ENCODE measurements around the gene LANCL2.

DNA sequence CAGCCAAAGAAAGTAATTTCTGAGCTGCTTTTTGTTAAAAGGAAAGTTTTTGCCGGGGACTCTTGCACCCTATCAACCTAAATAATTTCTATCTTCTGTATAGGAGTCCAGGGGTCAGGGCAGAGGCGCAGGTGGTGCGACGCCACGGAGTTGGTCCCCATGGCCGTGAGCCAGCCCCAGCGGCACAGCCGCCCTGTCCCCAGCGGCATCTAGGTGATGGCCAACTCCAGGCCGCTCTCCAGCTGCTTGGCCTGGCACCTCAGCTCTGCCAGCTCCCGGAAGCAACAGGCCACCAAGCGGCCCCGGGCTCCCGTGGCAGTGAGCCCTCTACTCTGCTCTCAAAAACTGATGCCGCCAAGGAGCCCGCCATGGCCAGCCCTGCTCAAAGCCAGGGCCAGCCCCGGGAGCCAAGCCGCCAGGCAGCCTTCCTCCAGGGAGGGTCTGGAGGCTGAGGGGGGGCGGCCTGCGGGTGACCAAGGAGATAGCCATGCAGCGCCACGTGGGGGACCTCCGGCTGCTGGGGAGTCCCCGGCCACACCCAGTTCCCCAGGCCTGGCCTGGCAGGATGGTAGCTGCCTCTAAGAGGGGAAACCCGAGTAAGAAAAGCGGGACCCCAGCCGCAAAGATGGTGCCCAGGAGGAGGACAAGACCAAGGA is 22.8 kb upstream of the LANCL2 start:
- TF ChIP-seq, protein P1, sequence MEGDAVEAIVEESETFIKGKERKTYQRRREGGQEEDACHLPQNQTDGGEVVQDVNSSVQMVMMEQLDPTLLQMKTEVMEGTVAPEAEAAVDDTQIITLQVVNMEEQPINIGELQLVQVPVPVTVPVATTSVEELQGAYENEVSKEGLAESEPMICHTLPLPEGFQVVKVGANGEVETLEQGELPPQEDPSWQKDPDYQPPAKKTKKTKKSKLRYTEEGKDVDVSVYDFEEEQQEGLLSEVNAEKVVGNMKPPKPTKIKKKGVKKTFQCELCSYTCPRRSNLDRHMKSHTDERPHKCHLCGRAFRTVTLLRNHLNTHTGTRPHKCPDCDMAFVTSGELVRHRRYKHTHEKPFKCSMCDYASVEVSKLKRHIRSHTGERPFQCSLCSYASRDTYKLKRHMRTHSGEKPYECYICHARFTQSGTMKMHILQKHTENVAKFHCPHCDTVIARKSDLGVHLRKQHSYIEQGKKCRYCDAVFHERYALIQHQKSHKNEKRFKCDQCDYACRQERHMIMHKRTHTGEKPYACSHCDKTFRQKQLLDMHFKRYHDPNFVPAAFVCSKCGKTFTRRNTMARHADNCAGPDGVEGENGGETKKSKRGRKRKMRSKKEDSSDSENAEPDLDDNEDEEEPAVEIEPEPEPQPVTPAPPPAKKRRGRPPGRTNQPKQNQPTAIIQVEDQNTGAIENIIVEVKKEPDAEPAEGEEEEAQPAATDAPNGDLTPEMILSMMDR (IDR thresholded peaks at IDR 0.05): no peak
- TF ChIP-seq EZH2 (IDR thresholded peaks at IDR 0.05) (no peak), EZH2phosphoT487 (IDR thresholded peaks at IDR 0.05) (no peak)

All from neural progenitor cell (in vitro differentiated cells).